ENCODE measurements around the gene CDH13.

DNA sequence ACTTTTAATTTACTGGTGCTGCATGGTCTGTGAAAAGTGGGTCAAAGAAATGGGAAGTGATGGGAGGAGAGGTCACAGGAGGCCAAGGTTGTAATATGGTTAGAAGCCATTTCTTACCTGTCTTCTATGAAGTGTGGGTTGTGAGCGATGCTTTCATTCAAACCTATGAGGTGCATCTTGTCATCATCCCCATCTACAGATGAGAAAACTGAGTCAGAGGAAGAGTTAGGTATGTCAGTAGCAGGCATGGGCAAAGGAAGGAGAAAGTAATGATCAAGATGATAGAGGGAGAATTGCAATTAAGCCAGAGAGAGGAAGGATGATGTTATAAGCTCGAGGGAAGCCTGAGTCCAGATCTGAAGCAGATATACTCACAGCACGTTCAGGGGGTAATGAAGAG is 19.7 kb downstream of the CDH13 start:
- TF ChIP-seq EZH2 (optimal IDR thresholded peaks at IDR 0.05; ENCODE audit: low read depth, low read length): no peak
- TF ChIP-seq, protein P1, sequence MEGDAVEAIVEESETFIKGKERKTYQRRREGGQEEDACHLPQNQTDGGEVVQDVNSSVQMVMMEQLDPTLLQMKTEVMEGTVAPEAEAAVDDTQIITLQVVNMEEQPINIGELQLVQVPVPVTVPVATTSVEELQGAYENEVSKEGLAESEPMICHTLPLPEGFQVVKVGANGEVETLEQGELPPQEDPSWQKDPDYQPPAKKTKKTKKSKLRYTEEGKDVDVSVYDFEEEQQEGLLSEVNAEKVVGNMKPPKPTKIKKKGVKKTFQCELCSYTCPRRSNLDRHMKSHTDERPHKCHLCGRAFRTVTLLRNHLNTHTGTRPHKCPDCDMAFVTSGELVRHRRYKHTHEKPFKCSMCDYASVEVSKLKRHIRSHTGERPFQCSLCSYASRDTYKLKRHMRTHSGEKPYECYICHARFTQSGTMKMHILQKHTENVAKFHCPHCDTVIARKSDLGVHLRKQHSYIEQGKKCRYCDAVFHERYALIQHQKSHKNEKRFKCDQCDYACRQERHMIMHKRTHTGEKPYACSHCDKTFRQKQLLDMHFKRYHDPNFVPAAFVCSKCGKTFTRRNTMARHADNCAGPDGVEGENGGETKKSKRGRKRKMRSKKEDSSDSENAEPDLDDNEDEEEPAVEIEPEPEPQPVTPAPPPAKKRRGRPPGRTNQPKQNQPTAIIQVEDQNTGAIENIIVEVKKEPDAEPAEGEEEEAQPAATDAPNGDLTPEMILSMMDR (IDR thresholded peaks at IDR 0.05; ENCODE audit: low read length): no peak
